Smooth muscle cell (in vitro differentiated cells): ENCODE data around the gene TPD52L1. TPM values are rescaled to one million over a fixed set of nuclear protein-coding genes. Genes with fewer than 3 reads are reported as not detected.

ENCODE experiments used
- DNase-seq: peaks from one replicate; lab custom pipeline; 2025; ENCODE audit not compliant: unreplicated experiment; lab: John Stamatoyannopoulos, UW
- H2AFZ ChIP-seq: fragments of 200-600 bp; sonication (generic); 2 replicates; pipeline ENCODE4 v1.6.0; 2016; ENCODE audit warnings: antibody characterized with exemption, low read depth, mild to moderate bottlenecking
- H3F3A ChIP-seq: fragments of 200-600 bp; sonication (generic); 2 replicates; pipeline ENCODE4 v1.6.0; 2017; ENCODE audit warnings: antibody characterized with exemption, low read depth
- H3K27ac ChIP-seq: fragments of 200-600 bp; sonication (generic); 2 replicates; pipeline ENCODE4 v1.5.1; 2016; ENCODE audit warnings: low read depth, mild to moderate bottlenecking
- H3K27me3 ChIP-seq: fragments of 200-600 bp; sonication (generic); 2 replicates; pipeline ENCODE4 v1.6.1; 2016; ENCODE audit warnings: low read depth, mild to moderate bottlenecking
- H3K36me3 ChIP-seq: fragments of 200-600 bp; sonication (generic); 2 replicates; pipeline ENCODE4 v1.5.1; 2016; ENCODE audit warnings: low read depth
- H3K4me1 ChIP-seq: fragments of 200-600 bp; sonication (generic); 2 replicates; pipeline ENCODE4 v1.5.1; 2016; ENCODE audit warnings: low read depth
- H3K4me2 ChIP-seq: fragments of 200-600 bp; sonication (generic); 2 replicates; pipeline ENCODE4 v1.6.0; 2016; ENCODE audit warnings: mild to moderate bottlenecking
- H3K4me3 ChIP-seq: fragments of 200-600 bp; sonication (generic); 2 replicates; pipeline ENCODE4 v1.5.1; 2016; ENCODE audit warnings: mild to moderate bottlenecking
- H3K79me2 ChIP-seq: fragments of 200-600 bp; sonication (generic); 2 replicates; pipeline ENCODE4 v1.6.0; 2016; ENCODE audit warnings: low read depth, mild to moderate bottlenecking
- H3K9ac ChIP-seq: fragments of 200-600 bp; sonication (generic); 2 replicates; pipeline ENCODE4 v1.6.0; 2016; ENCODE audit warnings: low read depth
- H3K9me3 ChIP-seq: fragments of 200-600 bp; sonication (generic); replicated peaks from 2 replicates; pipeline ENCODE4 v1.5.1; 2016; ENCODE audit warnings: low read depth
- H4K20me1 ChIP-seq: fragments of 200-600 bp; sonication (generic); 2 replicates; pipeline ENCODE4 v1.6.0; 2016; ENCODE audit warnings: low read depth
- WGBS: methylation state at CpG from one replicate; pipeline ENCODE4 v1.1.7; 2016; ENCODE audit warnings: low lambda C conversion rate; 5-methylcytosine and 5-hydroxymethylcytosine counted together
- polyA plus RNA-seq: library from polyadenylated mRNA; unstranded; fragments of >200 nt; fragmentation: Nextera tagmentation; extraction: Ambion mirVana; gene quantifications from 2 replicates; pipeline ENCODE4 v1.2.1, GENCODE V29; 2016
- total RNA-seq: library from RNA; depleted of rRNA; stranded (reverse); fragments of >200 nt; gene quantifications from 2 replicates; pipeline ENCODE4 v1.2.3, GENCODE V29; 2014
- TF ChIP-seq, protein P1 (sequence below): fragments of 200-600 bp; sonication (generic); IDR thresholded peaks from 2 replicates; pipeline ENCODE4 v1.5.1; 2017; ENCODE audit warnings: borderline replicate concordance, mild to moderate bottlenecking, antibody characterized with exemption; ENCODE audit not compliant: insufficient read depth, poor library complexity, severe bottlenecking

The TPD52L1 gene
- total and polyA plus RNA-seq, 2 experiments from 2014 or later: 15.3 to 65.8 TPM

DNA sequence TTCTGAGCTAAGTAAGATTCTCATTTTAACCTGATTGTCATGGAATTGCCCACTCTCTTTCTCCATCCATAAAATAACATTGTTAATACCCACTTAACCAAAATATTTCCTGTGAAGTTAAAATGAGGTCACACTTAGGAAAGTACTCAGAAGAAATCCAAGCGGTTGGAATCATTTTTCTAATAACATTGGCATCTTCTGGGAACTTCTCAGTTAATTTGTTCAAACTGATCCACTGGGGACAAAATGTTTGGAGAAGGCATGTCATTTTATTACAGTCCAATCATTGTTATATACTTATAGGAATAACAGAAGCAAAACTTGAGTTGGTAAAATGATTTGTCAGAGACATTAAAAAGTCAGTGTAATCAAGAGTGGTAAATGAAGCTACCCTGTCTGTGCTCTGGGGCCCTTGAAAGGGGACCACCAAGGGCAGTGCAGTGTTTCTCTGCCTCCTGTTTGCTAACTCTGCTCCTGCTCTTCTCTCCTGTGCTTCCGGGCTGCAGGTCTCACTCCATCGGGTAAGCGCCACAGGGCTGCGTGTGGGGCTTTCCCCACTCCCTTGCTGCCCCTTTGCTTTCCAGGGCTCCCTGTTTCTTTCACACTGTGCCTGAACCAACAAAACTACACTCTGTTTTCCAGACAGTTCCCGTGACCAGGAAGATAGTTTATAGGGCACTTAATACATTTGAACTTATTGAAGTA is 98.1 kb downstream of the TPD52L1 start:
- Histone ChIP-seq H3K4me2 (peak overlapping the region; percentile 3), H3K27ac (peak overlapping the region; percentile 59), H3K4me1 (peaks cover 17% of the 10 kb centered on the region), H3K36me3 (no peaks in the 10 kb centered on the region), H3K9me3 (no peaks in the 10 kb centered on the region), H3K27me3 (no peaks in the 10 kb centered on the region), H2AFZ (peak overlapping the region; percentile 16), H3K9ac (no peak overlapping the region), H4K20me1 (no peaks in the 10 kb centered on the region), H3F3A (no peaks in the 10 kb centered on the region), H3K4me3 (no peak overlapping the region), H3K79me2 (no peaks in the 10 kb centered on the region)
- DNase-seq: no peak
- TF ChIP-seq, protein P1, sequence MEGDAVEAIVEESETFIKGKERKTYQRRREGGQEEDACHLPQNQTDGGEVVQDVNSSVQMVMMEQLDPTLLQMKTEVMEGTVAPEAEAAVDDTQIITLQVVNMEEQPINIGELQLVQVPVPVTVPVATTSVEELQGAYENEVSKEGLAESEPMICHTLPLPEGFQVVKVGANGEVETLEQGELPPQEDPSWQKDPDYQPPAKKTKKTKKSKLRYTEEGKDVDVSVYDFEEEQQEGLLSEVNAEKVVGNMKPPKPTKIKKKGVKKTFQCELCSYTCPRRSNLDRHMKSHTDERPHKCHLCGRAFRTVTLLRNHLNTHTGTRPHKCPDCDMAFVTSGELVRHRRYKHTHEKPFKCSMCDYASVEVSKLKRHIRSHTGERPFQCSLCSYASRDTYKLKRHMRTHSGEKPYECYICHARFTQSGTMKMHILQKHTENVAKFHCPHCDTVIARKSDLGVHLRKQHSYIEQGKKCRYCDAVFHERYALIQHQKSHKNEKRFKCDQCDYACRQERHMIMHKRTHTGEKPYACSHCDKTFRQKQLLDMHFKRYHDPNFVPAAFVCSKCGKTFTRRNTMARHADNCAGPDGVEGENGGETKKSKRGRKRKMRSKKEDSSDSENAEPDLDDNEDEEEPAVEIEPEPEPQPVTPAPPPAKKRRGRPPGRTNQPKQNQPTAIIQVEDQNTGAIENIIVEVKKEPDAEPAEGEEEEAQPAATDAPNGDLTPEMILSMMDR: no peak
- WGBS: 59% methylated on average over 6 of the region's 6 CpGs

- Histone ChIP-seq H4K20me1 (no peaks in the 10 kb centered on the region), H2AFZ (no peak overlapping the region), H3K4me1 (peaks cover 17% of the 10 kb centered on the region), H3F3A (no peaks in the 10 kb centered on the region), H3K9ac (no peak overlapping the region), H3K4me3 (no peak overlapping the region), H3K4me2 (peak overlapping the region; percentile 54), H3K36me3 (no peaks in the 10 kb centered on the region), H3K27me3 (no peaks in the 10 kb centered on the region), H3K79me2 (no peaks in the 10 kb centered on the region), H3K27ac (peak overlapping the region; percentile 59), H3K9me3 (no peaks in the 10 kb centered on the region)
- DNase-seq: no peak
- TF ChIP-seq, protein P1: no peak
- WGBS: 33% methylated on average over 1 of the region's 1 CpG
Measured at GRCh38 chr6:125252891-125253290, 99.3 kb downstream of the TPD52L1 start.

- no peaks in the 10 kb centered on the region for H3K36me3 ChIP-seq
- TF ChIP-seq, protein P1: no peak
- no peaks in the 10 kb centered on the region for H4K20me1 ChIP-seq
- H3K4me1 ChIP-seq: peaks cover 17% of the 10 kb centered on the region
- H3K4me2 ChIP-seq: peak overlapping the region; percentile 46
- 66% methylated on average over 2 of the region's 2 CpGs for WGBS
- H3F3A ChIP-seq: no peaks in the 10 kb centered on the region
- DNase-seq: no peak
- no peaks in the 10 kb centered on the region for H3K9me3 ChIP-seq
- no peak overlapping the region for H3K27ac ChIP-seq
- no peaks in the 10 kb centered on the region for H3K79me2 ChIP-seq
- H3K9ac ChIP-seq: no peak overlapping the region
- no peak overlapping the region for H2AFZ ChIP-seq
- H3K4me3 ChIP-seq: no peak overlapping the region
- no peaks in the 10 kb centered on the region for H3K27me3 ChIP-seq
Measured at GRCh38 chr6:125253881-125254280, 100.3 kb downstream of the TPD52L1 start.

DNA sequence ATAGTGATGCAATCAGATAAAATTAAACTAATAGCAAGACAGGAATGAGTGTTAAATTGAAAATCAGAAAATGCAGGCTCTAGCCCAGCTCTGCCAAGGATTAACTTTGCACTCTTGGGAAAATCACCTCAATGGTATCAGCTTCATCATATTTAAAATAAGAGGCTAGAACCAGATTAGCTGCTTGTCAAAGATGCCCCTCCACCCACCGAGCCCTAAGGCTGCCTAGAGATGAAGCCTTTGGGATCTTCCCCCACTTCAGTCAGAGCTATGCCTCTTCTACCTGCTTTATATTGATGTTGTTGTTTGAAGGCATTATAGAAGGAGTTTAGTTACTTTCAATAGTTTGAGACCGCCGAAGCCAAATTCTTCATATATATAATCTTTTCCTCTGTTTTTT is 100.7 kb downstream of the TPD52L1 start:
- no peak for DNase-seq
- no peaks in the 10 kb centered on the region for H3K9me3 ChIP-seq
- H3K4me1 ChIP-seq: peaks cover 17% of the 10 kb centered on the region
- 94% methylated on average over 3 of the region's 3 CpGs for WGBS
- no peak overlapping the region for H2AFZ ChIP-seq
- no peaks in the 10 kb centered on the region for H3F3A ChIP-seq
- TF ChIP-seq, protein P1: no peak
- H3K27ac ChIP-seq: no peak overlapping the region
- no peaks in the 10 kb centered on the region for H4K20me1 ChIP-seq
- H3K4me2 ChIP-seq: no peak overlapping the region
- no peaks in the 10 kb centered on the region for H3K27me3 ChIP-seq
- H3K79me2 ChIP-seq: no peaks in the 10 kb centered on the region
- H3K36me3 ChIP-seq: no peaks in the 10 kb centered on the region
- no peak overlapping the region for H3K4me3 ChIP-seq
- no peak overlapping the region for H3K9ac ChIP-seq
